Keratinocyte (primary cell): ENCODE results near the gene DMAC2. TPM values are rescaled to one million over a fixed set of nuclear protein-coding genes. Genes with fewer than 3 reads are reported as not detected.

Experiments
- DNase-seq: peaks from one replicate; pipeline ENCODE4 v3.0.0-alpha.2; 2011; ENCODE audit warnings: low read depth, missing footprints, low spot score
- FAIRE-seq: peaks from 2 replicates; lab custom pipeline; 2011; peaks lifted over from hg19 to GRCh38; lab: Jason Lieb, UNC
- H2AFZ ChIP-seq: 2 replicates; pipeline ENCODE4 v1.6.0; 2012; ENCODE audit warnings: low read length, control low read depth, inconsistent platforms; ENCODE audit not compliant: control insufficient read depth
- H3K27ac ChIP-seq: 2 replicates; pipeline ENCODE4 v1.5.1; 2011; ENCODE audit warnings: low read length; ENCODE audit not compliant: control insufficient read depth, insufficient read depth
- H3K27me3 ChIP-seq: 3 replicates; pipeline ENCODE4 v1.6.0; 2011; ENCODE audit warnings: low read length; ENCODE audit not compliant: control insufficient read depth, insufficient read depth; ENCODE audit errors: extremely low read depth
- H3K36me3 ChIP-seq, 2 experiments: 2 replicates in 1 of 2; 3 replicates in 1 of 2; pipeline ENCODE4 v1.5.1; 2011; ENCODE audit warnings: low read length in 2 of 2, mild to moderate bottlenecking in 1 of 2; ENCODE audit not compliant: control insufficient read depth in 2 of 2, insufficient read depth in 2 of 2; ENCODE audit errors: extremely low read depth in 1 of 2
- H3K4me1 ChIP-seq: 3 replicates; pipeline ENCODE4 v1.5.1; 2011; ENCODE audit warnings: low read length; ENCODE audit not compliant: control insufficient read depth, insufficient read depth; ENCODE audit errors: extremely low read depth
- H3K4me2 ChIP-seq: 3 replicates; pipeline ENCODE4 v1.6.0; 2011; ENCODE audit warnings: low read depth, low read length; ENCODE audit not compliant: control insufficient read depth, insufficient read depth; ENCODE audit errors: extremely low read depth
- H3K4me3 ChIP-seq, 3 experiments: fragments of 200-600 bp in 1 of 3; sonication (generic) in 1 of 3; 2 replicates in 2 of 3; 3 replicates in 1 of 3; pipeline ENCODE4 v1.5.1; 2011 to 2016; ENCODE audit warnings: low read length in 3 of 3, mild to moderate bottlenecking in 3 of 3, control low read depth in 2 of 3, inconsistent platforms in 1 of 3, low read depth in 1 of 3, mixed read lengths in 1 of 3, mixed run types in 1 of 3, moderate library complexity in 1 of 3; ENCODE audit not compliant: control insufficient read depth in 2 of 3, insufficient read depth in 2 of 3; ENCODE audit errors: extremely low read depth in 1 of 3
- H3K79me2 ChIP-seq: 2 replicates; pipeline ENCODE4 v1.6.0; 2012; ENCODE audit warnings: low read length; ENCODE audit not compliant: control insufficient read depth, insufficient read depth
- H3K9ac ChIP-seq: 3 replicates; pipeline ENCODE4 v1.6.0; 2011; ENCODE audit warnings: low read length; ENCODE audit not compliant: control insufficient read depth, insufficient read depth; ENCODE audit errors: extremely low read depth
- H3K9me1 ChIP-seq: 3 replicates; pipeline ENCODE4 v1.6.0; 2011; ENCODE audit warnings: low read length; ENCODE audit not compliant: control insufficient read depth, insufficient read depth; ENCODE audit errors: extremely low read depth
- H3K9me3 ChIP-seq: 2 replicates; pipeline ENCODE4 v1.5.1; 2012; ENCODE audit warnings: low read depth, low read length; ENCODE audit not compliant: control insufficient read depth
- H4K20me1 ChIP-seq: 3 replicates; pipeline ENCODE4 v1.6.0; 2011; ENCODE audit warnings: low read length; ENCODE audit not compliant: control insufficient read depth, insufficient read depth; ENCODE audit errors: extremely low read depth
- CTCF ChIP-seq, 3 experiments: IDR thresholded peaks in 1 of 3; conservative IDR thresholded peaks in 1 of 3; optimal IDR thresholded peaks in 1 of 3; 2 replicates in 2 of 3; 3 replicates in 1 of 3; pipeline versions ENCODE3 to v1.5.1; 2011; ENCODE audit warnings: low read length in 3 of 3, mild to moderate bottlenecking in 3 of 3, moderate library complexity in 2 of 3, control low read depth in 1 of 3, inconsistent platforms in 1 of 3; ENCODE audit not compliant: insufficient read depth in 2 of 3; ENCODE audit errors: extremely low read depth in 1 of 3
- EZH2 ChIP-seq: IDR thresholded peaks from one replicate; pipeline ENCODE4 v1.6.1; 2012; ENCODE audit warnings: inconsistent platforms, mild to moderate bottlenecking, low read length, moderate library complexity
- dilution Hi-C: fragments of 300-500 bp; cut with MboI; formaldehyde crosslinking; loops from one replicate; pipeline ENCODE4 v1.7.0; 2020; ENCODE audit warnings: low sequenced_read_pairs; ENCODE audit not compliant: extremely low pct_ligation_motif_present
- polyA plus RNA-seq, 5 experiments: library from polyadenylated mRNA; depleted of rRNA in 3 of 5; stranded (reverse) in 3 of 5; stranded (forward) in 1 of 5; unstranded in 1 of 5; fragments of >200 nt; gene quantifications; 1 replicate in 1 of 5; 2 replicates in 3 of 5; 3 replicates in 1 of 5; pipeline versions ENCODE4 v1.2.1 to v1.2.3, GENCODE V29; 2011 to 2012; ENCODE audit warnings: missing spikeins in 2 of 5, low read depth in 1 of 5, low replicate concordance in 1 of 5

Gene DMAC2
- polyA plus RNA-seq, 1 donor (not counting 4 experiments of a cell fraction or from before 2014, with no cell fraction given), result 45.3 TPM

DNA sequence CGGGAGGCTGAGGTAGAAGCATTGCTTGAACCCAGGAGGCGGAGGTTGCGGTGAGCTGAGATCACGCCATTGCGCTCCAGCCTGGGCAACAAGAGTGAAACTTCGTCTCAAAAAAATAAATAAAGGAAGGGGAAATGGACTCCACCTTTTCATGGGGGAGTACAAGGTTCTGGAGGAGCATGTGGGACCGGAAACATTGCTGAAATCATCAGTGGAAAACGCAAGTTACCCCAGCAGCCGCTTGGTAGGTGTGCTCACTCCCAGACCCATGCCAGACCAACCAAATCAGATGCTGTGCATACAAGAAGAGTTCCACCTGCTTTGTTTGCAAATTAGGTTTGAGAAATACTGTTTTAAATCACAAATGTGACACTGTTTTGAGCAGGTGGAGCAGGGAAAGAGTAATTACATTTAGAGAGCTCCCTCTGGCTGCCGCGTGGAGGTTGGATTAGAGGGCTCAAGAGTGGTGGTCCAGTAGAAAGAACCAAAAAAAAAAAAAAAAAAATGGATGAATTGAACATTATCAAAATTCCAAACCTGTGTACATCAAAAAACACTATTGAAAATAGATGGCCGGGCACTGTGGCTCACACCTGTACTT is 8.1 kb upstream of the DMAC2 start:
- Histone ChIP-seq H3K4me3 (no peak overlapping the region), H3K9me1 (no peaks in the 10 kb centered on the region), H3K36me3 (no peaks in the 10 kb centered on the region), H3K4me1 (peaks cover 2% of the 10 kb centered on the region), H3K79me2 (no peaks in the 10 kb centered on the region), H3K9me3 (no peaks in the 10 kb centered on the region), H3K4me2 (no peak overlapping the region), H2AFZ (no peak overlapping the region), H3K27ac (no peak overlapping the region), H3K9ac (no peak overlapping the region), H3K27me3 (no peaks in the 10 kb centered on the region), H4K20me1 (no peaks in the 10 kb centered on the region)
- dilution Hi-C loops, result no loop called here
- DNase-seq (no peak), FAIRE-seq (no peak)
- TF ChIP-seq EZH2, result no peak
- TF ChIP-seq CTCF (optimal IDR thresholded peaks at IDR 0.05 in 1 of 3, IDR thresholded peaks at IDR 0.05 in 1 of 3, conservative IDR thresholded peaks at IDR 0.05 in 1 of 3; ENCODE audit: extremely low read depth in 1 of 3, insufficient read depth in 2 of 3, low read length in 3 of 3), result no peak

DNA sequence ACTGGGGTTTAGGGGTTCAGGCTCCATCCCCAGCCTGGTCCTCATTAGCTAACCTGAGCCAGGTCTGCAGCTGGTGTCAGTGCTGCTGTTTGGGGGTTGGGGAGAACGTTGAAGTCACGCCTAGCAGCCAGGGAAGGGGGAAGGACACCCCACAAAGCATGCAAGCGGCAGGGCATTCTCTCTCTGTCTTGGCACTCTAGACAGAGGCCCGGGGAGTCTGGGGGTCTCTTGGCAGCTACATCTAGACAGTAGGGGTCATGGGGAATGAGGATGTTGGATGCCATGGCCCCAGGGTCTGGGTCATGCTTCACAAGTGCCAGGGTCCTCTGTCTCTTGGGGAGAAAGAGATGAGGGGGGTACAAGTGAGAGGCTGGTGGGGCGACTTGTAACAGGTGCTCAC is 5.9 kb upstream of the DMAC2 start:
- DNase-seq, result no peak
- no peaks in the 10 kb centered on the region for H3K36me3 ChIP-seq
- H3K9ac ChIP-seq, result no peak overlapping the region
- no peak overlapping the region for H2AFZ ChIP-seq
- no peak overlapping the region for H3K4me2 ChIP-seq
- H3K4me3 ChIP-seq, result no peak overlapping the region
- no peaks in the 10 kb centered on the region for H3K27me3 ChIP-seq
- TF ChIP-seq CTCF (optimal IDR thresholded peaks at IDR 0.05 in 1 of 3, IDR thresholded peaks at IDR 0.05 in 1 of 3, conservative IDR thresholded peaks at IDR 0.05 in 1 of 3; ENCODE audit: extremely low read depth in 1 of 3, insufficient read depth in 2 of 3, low read length in 3 of 3), result no peak
- no peak for TF ChIP-seq EZH2
- no peaks in the 10 kb centered on the region for H3K9me1 ChIP-seq
- dilution Hi-C loops, result no loop called here
- H3K4me1 ChIP-seq, result peaks cover 7% of the 10 kb centered on the region
- no peaks in the 10 kb centered on the region for H4K20me1 ChIP-seq
- FAIRE-seq, result no peak
- no peak overlapping the region for H3K27ac ChIP-seq
- no peaks in the 10 kb centered on the region for H3K9me3 ChIP-seq
- no peaks in the 10 kb centered on the region for H3K79me2 ChIP-seq
